Activated naive CD8-positive, alpha-beta T cell treated with anti-CD3 and anti-CD28 coated beads, Interleukin-2, amount 50 U/mL, for 24 hours (primary cell): Measurements from ENCODE around the gene TBC1D2.
A peak's percentile ranks its signal among the peaks of the same experiment; 100 is the strongest.

Source experiments
- ATAC-seq: fragments of 150-1000 bp; cut with Tn5 transposase; one replicate; pipeline ENCODE4 v1.10.0; 2021
- DNase-seq: peaks from one replicate; pipeline ENCODE4 v3.0.0; 2021
- H3K27ac Mint-ChIP-seq: one replicate; pipeline ENCODE4 v1.8.0; 2021; ENCODE audit warnings: mild to moderate bottlenecking, mixed read lengths
- H3K27me3 Mint-ChIP-seq: one replicate; pipeline ENCODE4 v1.8.0; 2021; ENCODE audit warnings: mixed read lengths
- H3K36me3 Mint-ChIP-seq: one replicate; pipeline ENCODE4 v1.8.0; 2021; ENCODE audit warnings: low read depth, mixed read lengths
- H3K4me1 Mint-ChIP-seq: one replicate; pipeline ENCODE4 v1.8.0; 2021; ENCODE audit warnings: mixed read lengths
- H3K4me3 Mint-ChIP-seq: one replicate; pipeline ENCODE4 v1.8.0; 2021; ENCODE audit warnings: mild to moderate bottlenecking, moderate library complexity, mixed read lengths
- H3K9me3 Mint-ChIP-seq: one replicate; pipeline ENCODE4 v1.8.0; 2021; ENCODE audit warnings: mixed read lengths

The TBC1D2 gene

GRCh38 chr9:98206754-98207153 lies 48.7 kb downstream of the TBC1D2 start:
- Mint-ChIP-seq H3K4me3 (no peak overlapping the region), H3K9me3 (no peaks in the 10 kb centered on the region), H3K27me3 (no peaks in the 10 kb centered on the region), H3K36me3 (no peaks in the 10 kb centered on the region), H3K27ac (no peak overlapping the region), H3K4me1 (no peaks in the 10 kb centered on the region)
- ATAC-seq (no peak), DNase-seq (no peak)

- DNase-seq (no peak), ATAC-seq (no peak)
- Mint-ChIP-seq H3K27ac (peak overlapping the region; percentile 4), H3K27me3 (no peaks in the 10 kb centered on the region), H3K36me3 (no peaks in the 10 kb centered on the region), H3K9me3 (no peaks in the 10 kb centered on the region), H3K4me3 (no peak overlapping the region), H3K4me1 (no peaks in the 10 kb centered on the region)
Measured at GRCh38 chr9:98204692-98205091, 50.8 kb downstream of the TBC1D2 start.

- no peaks in the 10 kb centered on the region for H3K27me3 Mint-ChIP-seq
- ATAC-seq (no peak), DNase-seq (no peak)
- no peaks in the 10 kb centered on the region for H3K9me3 Mint-ChIP-seq
- H3K4me1 Mint-ChIP-seq = no peaks in the 10 kb centered on the region
- no peaks in the 10 kb centered on the region for H3K36me3 Mint-ChIP-seq
- no peak overlapping the region for H3K27ac Mint-ChIP-seq
- no peak overlapping the region for H3K4me3 Mint-ChIP-seq
Measured at GRCh38 chr9:98203153-98203552, 52.3 kb downstream of the TBC1D2 start.

GRCh38 chr9:98202252-98202651 lies 53.2 kb downstream of the TBC1D2 start:
- no peaks in the 10 kb centered on the region for H3K9me3 Mint-ChIP-seq
- no peak for DNase-seq
- H3K4me3 Mint-ChIP-seq = no peak overlapping the region
- H3K4me1 Mint-ChIP-seq = no peaks in the 10 kb centered on the region
- no peak for ATAC-seq
- no peaks in the 10 kb centered on the region for H3K36me3 Mint-ChIP-seq
- no peak overlapping the region for H3K27ac Mint-ChIP-seq
- no peaks in the 10 kb centered on the region for H3K27me3 Mint-ChIP-seq

- Mint-ChIP-seq H3K27me3 (no peaks in the 10 kb centered on the region), H3K4me3 (no peak overlapping the region), H3K27ac (no peak overlapping the region), H3K4me1 (no peaks in the 10 kb centered on the region), H3K9me3 (no peaks in the 10 kb centered on the region), H3K36me3 (no peaks in the 10 kb centered on the region)
- no peak for ATAC-seq
- DNase-seq = no peak
Measured at GRCh38 chr9:98201749-98202148, 53.7 kb downstream of the TBC1D2 start.

GRCh38 chr9:98201102-98201501 lies 54.3 kb downstream of the TBC1D2 start:
- DNase-seq (no peak), ATAC-seq (peak; percentile 5)
- Mint-ChIP-seq H3K27ac (no peak overlapping the region), H3K36me3 (no peaks in the 10 kb centered on the region), H3K9me3 (no peaks in the 10 kb centered on the region), H3K4me1 (no peaks in the 10 kb centered on the region), H3K4me3 (no peak overlapping the region), H3K27me3 (no peaks in the 10 kb centered on the region)

- DNase-seq = no peak
- Mint-ChIP-seq H3K27me3 (no peaks in the 10 kb centered on the region), H3K4me1 (no peaks in the 10 kb centered on the region), H3K36me3 (no peaks in the 10 kb centered on the region), H3K4me3 (no peak overlapping the region), H3K27ac (no peak overlapping the region), H3K9me3 (no peaks in the 10 kb centered on the region)
- no peak for ATAC-seq
Measured at GRCh38 chr9:98199388-98200033, 55.9 kb downstream of the TBC1D2 start.

- DNase-seq (no peak), ATAC-seq (no peak)
- Mint-ChIP-seq H3K36me3 (no peaks in the 10 kb centered on the region), H3K4me1 (peaks cover 9% of the 10 kb centered on the region), H3K9me3 (no peaks in the 10 kb centered on the region), H3K27ac (no peak overlapping the region), H3K4me3 (no peak overlapping the region), H3K27me3 (no peaks in the 10 kb centered on the region)
Measured at GRCh38 chr9:98195671-98196070, 59.8 kb downstream of the TBC1D2 start.

- Mint-ChIP-seq H3K27ac (no peak overlapping the region), H3K27me3 (no peaks in the 10 kb centered on the region), H3K9me3 (no peaks in the 10 kb centered on the region)
Measured at GRCh38 chr9:98193336-98193944, 62.0 kb downstream of the TBC1D2 start.

GRCh38 chr9:98192503-98193335 lies 62.7 kb downstream of the TBC1D2 start, which contains the start of gene CORO2A:
CORO2A (minus strand) TSS chr9:98192637; CDS start chr9:98157660, 34,977 bp downstream.
- peak; percentile 77 for DNase-seq
- Mint-ChIP-seq H3K4me3 (peak within 1 kb of the TSS; percentile 79), H3K9me3 (no peaks in the 10 kb centered on the region), H3K27me3 (no peaks in the 10 kb centered on the region), H3K27ac (peak within 1 kb of the TSS; percentile 31), H3K4me1 (peaks cover 24% of the 10 kb centered on the region), H3K36me3 (no peaks in the 10 kb centered on the region)
- ATAC-seq = peak; percentile 77

More at GRCh38 chr9:98193336-98193944, 62.0 kb downstream of the TBC1D2 start:
- Mint-ChIP-seq H3K36me3 (no peaks in the 10 kb centered on the region), H3K4me3 (peak overlapping the region; percentile 79), H3K4me1 (peaks cover 24% of the 10 kb centered on the region)
- ATAC-seq (no peak), DNase-seq (no peak)

GRCh38 chr9:98191671-98192502 lies 63.6 kb downstream of the TBC1D2 start:
- peak overlapping the region; percentile 78 for H3K4me3 Mint-ChIP-seq
- H3K27ac Mint-ChIP-seq = peak overlapping the region; percentile 31

GRCh38 chr9:98191181-98191608 lies 64.3 kb downstream of the TBC1D2 start:
- Mint-ChIP-seq H3K27me3 (no peaks in the 10 kb centered on the region), H3K4me1 (peaks cover 24% of the 10 kb centered on the region), H3K36me3 (no peaks in the 10 kb centered on the region), H3K4me3 (peak overlapping the region; percentile 78), H3K27ac (no peak overlapping the region), H3K9me3 (no peaks in the 10 kb centered on the region)
- no peak for DNase-seq
- ATAC-seq = no peak

More at GRCh38 chr9:98191671-98192502, 63.6 kb downstream of the TBC1D2 start:
- ATAC-seq (peak; percentile 12), DNase-seq (peak; percentile 27)
- peaks cover 24% of the 10 kb centered on the region for H3K4me1 Mint-ChIP-seq
- no peaks in the 10 kb centered on the region for H3K36me3 Mint-ChIP-seq
- H3K9me3 Mint-ChIP-seq = no peaks in the 10 kb centered on the region
- H3K27me3 Mint-ChIP-seq = no peaks in the 10 kb centered on the region

GRCh38 chr9:98190757-98191105 lies 64.7 kb downstream of the TBC1D2 start:
- Mint-ChIP-seq H3K9me3 (no peaks in the 10 kb centered on the region), H3K27me3 (no peaks in the 10 kb centered on the region), H3K4me3 (peak overlapping the region; percentile 78), H3K4me1 (peaks cover 25% of the 10 kb centered on the region), H3K36me3 (no peaks in the 10 kb centered on the region), H3K27ac (no peak overlapping the region)
- ATAC-seq (no peak), DNase-seq (no peak)

GRCh38 chr9:98189412-98189811 lies 66.0 kb downstream of the TBC1D2 start:
- Mint-ChIP-seq H3K36me3 (no peaks in the 10 kb centered on the region), H3K27ac (no peak overlapping the region), H3K4me3 (no peak overlapping the region), H3K27me3 (no peaks in the 10 kb centered on the region), H3K9me3 (no peaks in the 10 kb centered on the region), H3K4me1 (peaks cover 26% of the 10 kb centered on the region)
- DNase-seq = no peak
- no peak for ATAC-seq
